Measurements from ENCODE around the gene CD40. TPM values are rescaled to one million over a fixed set of nuclear protein-coding genes. Genes with fewer than 3 reads are reported as not detected.
"Not testable (repeated sequence)": the region's sequence is repeated elsewhere in the genome, so short reads cannot be mapped to it uniquely, and the experiment has no call there.

The CD40 gene
- polyA plus RNA-seq (2013, experiment 1 of 2; ENCODE audit: insufficient read length), result 8.1 TPM
- 8.1 TPM for polyA plus RNA-seq (2013, experiment 2 of 2; ENCODE audit: insufficient read length)

DNA sequence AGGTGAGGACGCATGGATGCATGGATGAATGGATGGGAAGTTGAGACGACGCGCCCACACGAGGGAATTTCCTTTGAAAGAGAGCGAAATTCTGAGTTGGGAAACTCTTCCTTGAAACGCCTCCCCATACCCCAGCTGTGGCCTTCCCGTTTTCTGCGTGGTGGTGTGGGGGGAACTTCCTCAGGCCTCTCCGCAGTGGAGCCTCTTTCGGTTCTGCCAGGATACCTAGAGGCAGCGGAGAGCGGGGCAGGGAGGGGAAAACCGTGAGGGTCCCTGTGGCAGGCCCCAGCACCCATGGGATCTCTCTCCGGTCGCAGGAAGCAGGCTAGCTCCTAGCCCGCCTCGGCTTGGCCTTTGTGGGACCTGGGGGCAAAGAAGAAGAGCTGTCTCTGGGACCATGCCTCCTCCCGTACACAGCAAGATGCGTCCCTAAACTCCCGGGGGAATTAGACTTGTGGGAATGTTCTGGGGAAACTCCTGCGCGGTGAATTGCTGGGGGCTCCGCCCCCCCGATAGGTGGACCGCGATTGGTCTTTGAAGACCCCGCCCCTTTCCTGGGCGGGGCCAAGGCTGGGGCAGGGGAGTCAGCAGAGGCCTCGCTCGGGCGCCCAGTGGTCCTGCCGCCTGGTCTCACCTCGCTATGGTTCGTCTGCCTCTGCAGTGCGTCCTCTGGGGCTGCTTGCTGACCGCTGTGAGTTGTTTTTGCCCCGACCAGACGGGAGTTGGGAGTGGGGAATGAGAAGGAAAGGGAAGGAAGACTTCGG, at the start of gene CD40:
Gene CD40, plus strand, starts transcription at position 611 of the 764 bp plus-strand sequence. Its CDS starts 30 bp downstream, at position 641.
- DNase-seq, result peak; percentile 76

DNA sequence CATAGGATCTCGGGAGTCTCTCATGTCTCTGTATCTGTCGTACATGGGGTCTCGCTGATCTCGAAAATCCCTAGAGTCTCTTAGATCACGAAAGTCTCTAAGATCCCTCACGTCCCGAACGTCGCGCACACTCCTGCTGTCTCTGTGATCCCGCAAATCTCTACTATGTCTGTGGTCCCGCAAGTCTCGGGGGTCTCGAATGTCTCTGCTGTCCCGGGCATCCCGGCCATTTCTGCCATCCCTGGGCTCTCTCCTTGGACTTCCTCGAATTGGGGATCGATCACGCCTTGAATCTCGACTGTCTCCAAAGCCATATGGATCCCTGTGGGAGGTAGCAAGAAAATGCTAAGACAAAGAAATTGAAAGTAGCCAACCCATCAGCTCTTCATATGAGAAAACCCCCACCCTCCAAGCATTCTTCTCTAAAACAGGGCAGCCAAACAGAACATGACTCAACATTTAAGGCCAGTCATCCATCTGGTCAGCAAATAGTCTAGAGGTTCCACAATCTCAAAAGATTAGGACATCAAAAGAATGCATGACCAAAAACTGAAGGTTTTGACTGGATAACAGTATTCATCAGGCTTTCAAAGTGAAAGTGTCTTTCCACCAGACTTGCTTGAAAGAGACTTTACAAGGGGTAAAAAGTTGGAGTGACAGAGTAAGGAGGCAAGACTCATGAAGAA, 47.8 kb upstream of the CD40 start:
- DNase-seq, result peak; percentile 67

DNA sequence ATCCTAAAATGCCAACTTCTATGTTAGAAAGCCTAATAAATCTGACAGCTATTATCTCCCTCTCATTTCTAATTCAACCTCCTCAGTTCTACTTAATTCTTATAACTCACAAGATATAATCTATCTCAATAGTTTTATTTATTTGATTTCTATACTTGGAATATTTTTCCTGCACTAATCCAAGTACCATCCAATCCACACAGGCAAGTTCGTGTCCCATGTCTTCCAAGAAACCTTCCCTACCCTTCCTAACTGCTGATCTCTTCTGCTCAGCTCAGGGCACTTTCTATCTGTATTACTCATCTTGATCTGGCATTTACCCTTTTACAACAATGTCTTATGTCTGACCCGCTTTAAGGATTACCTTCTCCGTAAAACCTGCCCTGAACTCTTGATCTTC, 46.5 kb upstream of the CD40 start:
- DNase-seq, result no peak

DNA sequence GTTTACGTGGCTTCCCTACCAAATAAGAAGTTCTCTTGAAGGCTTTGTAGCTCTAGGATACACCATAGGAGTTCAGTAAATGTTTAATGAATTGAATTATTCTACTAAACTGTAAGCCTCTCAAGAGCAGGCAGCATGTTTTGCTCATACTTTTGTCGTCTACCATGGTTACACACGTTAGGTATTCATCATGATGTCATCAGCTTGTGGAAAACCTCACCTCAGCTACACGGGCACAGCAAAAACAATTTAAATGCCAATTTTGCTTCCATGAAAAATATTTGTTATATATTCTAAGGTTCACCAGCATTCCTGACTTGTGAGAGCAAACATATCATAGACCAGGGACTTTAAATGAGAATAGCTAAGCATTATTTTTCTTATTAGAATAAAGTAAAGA, 45.1 kb upstream of the CD40 start:
- no peak for DNase-seq

DNA sequence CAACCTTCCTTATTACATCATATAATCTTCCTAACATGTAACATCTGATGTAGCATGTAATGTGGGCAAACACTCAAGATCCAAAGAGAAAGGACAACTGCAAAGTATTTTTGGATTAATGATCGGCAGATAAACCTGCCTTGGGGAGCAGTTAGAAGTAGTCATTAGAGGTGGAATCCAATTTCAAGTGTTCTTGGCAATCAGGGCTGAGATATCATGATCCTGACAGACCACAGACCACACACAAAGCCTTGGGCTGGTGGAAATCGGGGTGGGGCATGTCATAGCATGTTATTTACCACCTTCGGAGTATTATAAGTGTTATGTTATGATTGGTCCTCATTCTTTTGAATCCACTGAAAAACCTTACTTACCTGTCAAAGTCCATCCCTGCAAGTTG, 44.7 kb upstream of the CD40 start:
- no peak for DNase-seq

DNA sequence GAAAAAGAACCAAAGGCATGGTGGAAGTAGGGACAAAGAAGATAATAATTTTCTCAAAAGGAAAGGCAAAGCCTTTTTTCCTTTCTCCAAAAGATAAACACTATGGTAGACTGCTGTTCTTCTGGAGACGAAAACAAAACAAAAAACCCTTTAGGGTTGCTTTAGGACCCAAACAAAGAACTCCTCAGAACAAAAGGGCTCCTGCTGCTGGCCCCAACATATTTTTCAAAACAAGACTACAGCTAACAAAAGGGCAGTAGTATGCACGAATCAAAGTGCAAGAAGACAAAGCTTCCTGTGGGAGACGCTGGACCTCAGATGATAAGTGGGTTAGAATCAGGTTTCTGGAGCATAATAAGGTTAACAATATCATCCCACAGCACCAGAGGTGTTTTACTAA, 44.1 kb upstream of the CD40 start:
- no peak for DNase-seq

DNA sequence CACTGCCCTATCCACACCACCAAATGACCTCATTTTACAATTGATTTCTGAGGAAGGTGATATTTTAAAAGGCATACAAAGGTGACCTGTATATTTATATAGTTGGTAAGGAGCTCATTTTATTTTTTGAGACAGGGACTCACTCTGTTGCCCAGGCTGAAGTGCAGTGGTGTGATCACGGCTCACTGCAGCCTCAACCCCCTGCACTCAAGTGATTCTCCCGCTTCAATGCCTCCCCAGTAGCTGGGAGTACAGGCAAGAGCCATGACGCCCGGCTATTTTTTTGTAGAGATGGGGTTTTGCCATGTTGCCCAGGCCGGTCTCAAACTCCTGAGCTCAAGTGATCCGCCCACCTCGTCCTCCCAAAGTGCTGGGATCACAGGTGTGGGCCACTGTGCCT, 41.3 kb upstream of the CD40 start:
- DNase-seq, result no peak

DNA sequence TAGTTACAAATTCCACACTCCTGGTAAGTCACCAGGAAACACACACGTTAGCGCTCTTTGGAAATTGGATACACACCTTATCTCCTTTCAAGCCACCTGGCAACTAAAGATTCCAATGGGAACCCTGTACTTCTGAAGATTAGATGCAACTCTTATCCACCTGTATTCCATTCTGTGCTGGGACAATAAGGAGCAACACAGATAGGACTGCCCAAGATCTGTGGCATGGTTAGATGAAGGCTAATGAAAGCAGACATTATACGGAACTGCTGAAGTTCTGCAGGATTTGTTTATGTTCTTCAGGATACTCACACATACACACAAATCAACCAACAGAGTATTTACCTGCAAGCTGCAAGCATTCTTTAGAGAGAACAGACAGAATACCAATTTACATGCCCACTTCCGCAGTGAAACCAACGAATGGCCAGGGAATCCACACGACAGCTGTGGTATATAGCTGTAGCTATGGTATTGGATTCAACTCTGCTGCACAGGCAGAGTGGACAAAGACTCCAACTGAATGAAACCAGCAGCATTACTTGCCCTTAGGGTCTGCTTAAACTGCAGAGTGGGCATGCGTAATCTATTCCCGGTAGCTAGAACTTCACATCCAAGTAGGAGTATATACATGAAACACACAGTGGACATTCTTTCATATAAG, 40.3 kb upstream of the CD40 start:
- DNase-seq, result no peak

DNA sequence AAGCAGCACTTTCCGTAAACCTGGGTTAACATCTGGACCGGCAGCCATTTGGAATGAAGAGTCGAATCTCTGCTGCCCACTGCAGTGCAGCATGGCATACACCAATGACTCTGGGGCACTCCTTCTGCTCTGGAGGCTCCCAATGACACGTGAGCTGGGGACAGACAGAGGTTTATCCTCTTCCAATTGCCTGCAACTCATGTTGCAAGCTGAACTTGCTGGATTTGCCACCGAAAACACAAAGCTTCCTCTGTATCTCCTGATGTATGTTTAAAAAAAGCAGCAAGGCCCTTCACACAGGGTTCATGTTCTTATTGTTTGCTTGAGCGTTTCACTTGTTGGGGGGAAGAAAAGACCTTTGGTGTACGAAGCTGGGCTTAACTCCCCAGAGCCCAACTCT, 39.2 kb upstream of the CD40 start:
- DNase-seq, result no peak

DNA sequence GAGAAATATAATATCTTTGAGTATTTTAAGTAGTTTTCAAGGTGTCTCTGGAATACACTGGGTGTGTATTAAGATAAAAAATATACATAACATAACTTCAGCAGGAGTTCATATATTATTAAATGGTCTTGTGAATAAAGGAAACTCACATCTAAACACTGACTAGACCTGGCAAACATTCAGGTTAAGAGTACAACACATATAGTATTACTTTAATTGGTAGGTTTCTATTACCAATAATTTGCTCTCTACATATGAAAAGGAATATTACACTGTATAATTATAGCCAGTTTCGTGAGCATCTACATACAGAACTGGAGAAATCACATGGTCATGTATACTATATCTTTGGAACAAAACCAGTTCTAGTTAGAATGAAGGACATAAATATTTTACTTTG, 37.0 kb upstream of the CD40 start:
- DNase-seq, result no peak

DNA sequence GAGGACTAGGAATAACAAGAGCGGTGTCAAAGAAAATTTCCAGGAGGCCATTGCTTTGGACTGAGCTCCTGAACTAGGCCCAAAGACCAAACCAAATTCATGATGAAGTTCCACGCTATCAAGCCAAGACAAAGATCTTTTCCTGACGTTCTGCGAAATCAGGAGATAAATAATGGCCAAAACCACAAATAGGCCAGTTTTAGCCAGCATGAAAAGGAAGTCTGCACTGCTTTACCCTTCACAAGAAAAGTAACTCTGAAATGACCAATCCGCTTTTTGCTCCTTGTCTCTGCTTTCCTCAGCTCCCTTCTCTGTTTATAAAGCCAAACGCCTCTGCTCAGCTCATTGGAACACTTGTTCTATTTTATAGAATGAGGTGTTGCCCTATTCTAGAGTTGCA, 35.0 kb upstream of the CD40 start:
- no peak for DNase-seq

DNA sequence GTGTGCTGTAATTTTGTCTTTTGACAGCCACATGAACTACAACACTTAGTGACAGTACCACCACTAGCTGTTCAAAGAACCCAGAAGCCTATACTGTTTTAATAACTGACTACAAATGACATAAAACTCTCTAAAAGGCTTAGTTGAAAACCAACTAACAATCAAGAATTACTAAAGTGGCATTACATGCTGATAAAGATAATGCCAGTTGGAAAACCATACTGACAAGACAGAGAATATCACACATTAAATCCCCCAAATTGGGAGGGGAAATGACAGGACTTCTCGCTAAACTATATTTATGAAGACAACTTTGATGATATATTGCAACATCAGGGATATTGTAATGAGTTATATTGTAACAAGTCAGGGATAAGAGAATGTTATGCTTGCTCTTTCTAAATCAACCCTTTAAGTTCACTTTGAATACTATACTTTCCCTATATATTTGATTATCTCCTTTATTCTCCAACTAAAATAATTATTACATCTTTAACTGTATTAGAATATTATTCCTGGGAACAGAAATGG, 34.5 kb upstream of the CD40 start:
- no peak for DNase-seq

DNA sequence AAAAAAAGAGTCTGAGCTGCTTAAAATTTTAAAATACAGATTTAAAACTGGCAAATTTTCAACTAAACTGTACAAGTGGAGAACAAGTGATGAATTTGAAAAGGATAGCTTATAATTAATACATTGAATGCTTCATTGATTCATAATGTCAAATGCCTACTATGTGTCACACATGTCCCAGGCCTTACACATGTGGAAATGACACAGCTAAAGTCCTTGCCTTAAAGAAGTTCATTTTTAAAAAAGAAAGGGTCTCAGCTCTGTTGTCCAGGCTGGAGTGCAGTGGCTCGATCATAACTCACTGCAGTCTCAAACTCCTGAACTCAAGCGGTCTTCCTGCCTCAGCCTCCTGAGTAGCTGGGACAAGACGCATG, 33.3 kb upstream of the CD40 start:
- no peak for DNase-seq

DNA sequence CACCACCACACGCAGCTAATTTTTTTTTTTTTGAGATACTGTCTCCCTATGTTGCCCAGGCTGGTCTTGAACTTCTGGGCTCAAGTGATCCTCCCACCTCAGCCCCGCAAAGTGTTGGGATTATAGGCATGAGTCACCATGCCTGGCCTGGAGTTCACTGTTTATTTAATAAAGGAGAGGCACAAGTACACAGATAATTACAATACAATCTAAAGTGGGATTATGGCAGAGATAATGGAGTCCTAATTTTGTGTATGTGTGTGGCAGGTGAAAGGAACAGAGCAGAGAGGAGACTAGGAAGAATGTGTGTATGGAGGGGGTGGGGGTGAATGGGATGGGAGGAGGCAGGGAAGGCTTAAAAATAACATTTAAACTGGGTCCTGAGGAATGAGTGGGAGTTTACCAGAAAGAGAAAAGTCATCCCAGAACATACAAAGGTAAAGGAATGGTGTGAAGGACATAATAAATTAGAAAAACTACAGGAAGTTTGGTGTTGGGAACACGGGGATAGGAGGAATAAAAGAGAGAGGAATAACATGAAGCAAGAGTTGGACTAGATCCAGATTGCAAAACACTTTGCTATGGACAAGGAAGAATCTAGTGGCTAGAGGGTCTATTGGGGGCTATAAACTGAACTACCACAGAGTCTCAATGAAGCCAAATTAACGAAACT, 32.8 kb upstream of the CD40 start:
- DNase-seq, result peak; percentile 16

DNA sequence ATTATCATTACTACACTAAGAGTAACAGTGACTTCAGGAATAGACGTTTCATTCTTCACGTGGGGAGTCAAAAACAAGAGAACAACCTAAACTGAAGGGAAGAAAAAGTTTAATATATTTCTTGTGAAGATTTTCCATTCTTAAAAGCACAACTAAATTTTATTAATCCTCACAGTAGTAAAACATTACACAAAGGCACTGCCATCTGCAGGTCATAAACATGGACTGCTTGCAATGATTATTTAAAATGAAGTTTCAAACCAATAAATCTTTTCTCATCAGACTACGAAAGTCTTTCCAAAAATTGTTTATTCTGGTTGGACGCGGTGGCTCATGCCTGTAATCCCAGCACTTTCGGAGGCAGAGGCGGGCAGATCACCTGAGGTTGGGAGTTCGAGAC, 31.0 kb upstream of the CD40 start:
- DNase-seq, result no peak

DNA sequence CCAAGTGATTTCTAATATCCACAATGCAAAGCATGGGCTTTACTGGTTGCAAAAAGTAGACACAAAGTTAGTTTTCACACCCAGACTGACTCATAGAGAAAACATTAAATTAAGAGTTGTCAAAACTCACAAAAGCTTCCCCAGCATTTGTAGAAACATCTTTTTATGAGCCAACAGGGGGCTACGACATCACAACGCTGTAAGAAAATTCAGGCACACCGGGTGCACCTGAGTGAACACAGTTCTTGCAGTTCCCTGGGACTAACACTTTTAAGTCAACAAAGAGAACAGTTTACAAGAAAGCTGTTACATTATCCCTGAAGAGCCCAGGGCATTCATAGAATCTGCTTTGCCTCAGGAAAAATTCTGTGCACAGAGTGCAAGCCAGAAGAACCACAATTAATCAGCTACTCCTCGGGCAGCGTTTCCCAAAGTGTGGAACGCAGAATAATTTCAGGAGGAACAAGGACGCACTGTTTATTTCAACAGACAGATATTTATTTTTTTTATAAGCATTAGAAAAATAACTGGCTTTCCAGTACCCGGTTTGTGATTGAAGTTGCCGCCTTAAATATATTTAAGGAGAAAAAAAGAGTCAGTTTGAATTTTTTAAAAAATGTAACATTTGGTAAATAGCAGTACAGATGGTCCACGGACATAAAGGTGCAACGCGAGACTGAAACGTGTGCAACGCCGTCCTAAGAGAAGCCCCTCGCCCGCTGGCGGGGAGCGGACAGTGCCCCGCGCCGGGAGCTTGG, 29.5 kb upstream of the CD40 start:
- no peak for DNase-seq

DNA sequence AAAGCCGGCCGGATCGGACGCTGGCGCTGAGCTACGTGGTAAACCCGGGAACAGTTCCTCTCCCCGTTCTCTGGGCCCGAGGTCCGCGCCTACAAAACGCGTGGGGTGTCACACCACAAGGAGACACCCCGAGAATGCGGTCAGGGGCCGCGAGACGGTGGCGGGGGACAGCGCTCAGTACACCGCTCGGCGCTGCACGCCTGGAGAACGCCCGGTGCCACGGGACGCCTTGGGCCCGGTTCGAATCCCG, 29.0 kb upstream of the CD40 start:
- no peak for DNase-seq

DNA sequence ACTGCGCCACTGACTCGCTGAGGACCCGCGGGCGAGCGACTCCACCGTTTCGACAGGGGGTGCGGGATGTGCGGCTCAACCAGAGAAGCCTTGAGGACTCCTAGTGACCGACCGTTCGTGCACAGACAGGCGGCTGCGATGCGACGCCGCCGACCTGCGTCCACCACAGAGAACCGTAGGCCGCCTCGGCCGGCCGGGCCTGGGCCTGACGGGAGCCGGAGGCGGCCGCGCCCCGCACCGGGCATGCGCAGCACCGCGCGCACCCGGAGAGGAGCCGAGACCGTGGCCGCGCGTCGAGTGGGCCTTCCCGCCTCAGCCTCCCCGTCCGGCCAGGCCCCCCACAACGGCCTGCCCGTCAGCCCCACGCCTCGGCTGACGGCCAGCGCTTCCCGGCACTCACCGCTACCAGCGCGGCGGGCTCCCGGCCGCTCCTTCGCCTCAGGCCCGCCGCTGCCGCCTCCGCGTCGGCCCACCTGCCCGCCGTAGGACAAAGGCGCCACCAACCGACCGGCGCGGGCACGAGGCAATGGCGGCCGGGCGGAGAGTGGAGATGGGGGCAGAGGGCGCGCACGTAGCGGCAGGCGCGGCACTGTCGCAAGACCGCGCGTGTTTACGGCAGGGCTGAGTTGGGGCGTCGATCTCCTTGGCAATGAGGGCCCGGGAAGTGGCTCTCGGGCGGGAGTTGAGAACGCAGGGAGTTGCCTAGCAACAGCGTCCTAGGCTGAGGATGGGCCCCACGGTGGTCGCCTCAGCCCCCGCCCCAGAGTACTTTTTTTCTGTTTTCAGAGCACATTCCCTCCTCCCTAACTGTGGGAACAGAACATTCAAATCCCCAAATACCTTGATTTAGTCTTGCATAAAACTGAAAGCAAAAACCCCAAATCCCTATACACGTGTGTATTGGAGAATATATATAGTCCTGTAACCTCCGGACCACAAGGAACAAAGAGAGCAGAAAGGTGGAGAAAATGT, 28.4 kb upstream of the CD40 start, which contains the start of gene NCOA5:
Gene NCOA5, minus strand, starts transcription at position 546 of the 972 bp plus-strand sequence. CDS start 10,538 bp downstream, outside the sequence.
- peak; percentile 96 for DNase-seq

DNA sequence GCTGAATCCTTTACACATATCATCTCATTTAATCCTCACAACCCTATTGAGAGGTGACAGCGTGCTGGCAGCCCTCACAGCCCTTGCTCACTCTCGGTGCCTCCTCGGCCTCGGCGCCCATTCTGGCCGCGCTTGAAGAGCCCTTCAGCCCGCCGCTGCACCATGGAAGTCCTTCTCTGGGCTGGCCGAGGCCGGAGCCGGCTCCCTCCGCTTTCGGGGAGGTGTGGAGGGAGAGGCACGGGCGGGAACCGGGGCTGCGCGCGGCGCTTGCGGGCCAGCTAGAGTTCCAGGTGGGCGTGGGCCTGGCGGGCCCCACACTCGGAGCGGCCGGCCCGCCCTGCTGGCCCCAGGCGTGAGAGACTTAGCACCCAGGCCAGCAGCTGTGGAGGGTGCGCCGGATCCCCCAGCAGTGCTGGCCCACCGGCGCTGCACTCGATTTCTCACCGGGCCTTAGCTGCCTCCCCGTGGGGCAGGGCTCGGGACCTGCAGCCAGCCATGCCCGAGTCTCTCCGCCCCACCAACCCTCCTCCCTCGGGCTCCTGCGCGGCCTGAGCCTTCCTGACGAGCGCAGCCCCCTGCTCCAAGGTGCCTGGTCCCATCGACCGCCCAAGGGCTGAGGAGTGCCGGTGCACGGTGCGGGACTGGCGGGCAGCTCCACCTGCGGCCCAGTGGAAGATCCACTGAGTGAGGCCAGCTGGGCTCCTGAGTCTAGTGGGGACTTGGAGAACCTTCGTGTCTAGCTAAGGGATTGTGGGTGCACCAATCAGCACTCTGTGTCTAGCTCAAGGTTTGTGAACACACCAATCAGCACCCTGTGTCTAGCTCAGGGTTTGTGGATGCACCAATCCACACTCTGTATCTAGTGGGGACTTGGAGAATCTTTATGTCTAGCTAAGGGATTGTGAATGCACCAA, 26.2 kb upstream of the CD40 start:
- DNase-seq, result not testable (repeated sequence)

DNA sequence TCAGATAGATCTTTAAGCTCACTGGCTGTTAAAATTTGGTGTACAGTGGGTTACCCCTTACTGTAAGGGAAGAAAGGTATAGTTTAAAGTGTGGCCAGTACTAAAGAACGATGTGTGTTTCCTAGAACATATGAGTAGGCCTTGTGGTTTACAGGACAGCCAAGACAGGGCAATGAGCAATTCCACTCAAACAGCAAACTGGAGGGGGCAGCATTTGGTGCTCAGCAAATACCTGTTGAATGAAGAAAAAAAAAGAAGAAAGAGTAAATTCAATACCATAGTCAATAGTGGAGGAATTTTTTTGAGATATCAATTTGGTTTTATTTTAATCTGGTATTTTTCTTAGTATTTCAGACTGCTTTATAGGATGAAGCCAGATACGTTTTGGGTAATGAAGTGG, 24.6 kb upstream of the CD40 start:
- no peak for DNase-seq

All from fibroblast of skin of abdomen (primary cell).